Stimulated activated CD4-positive, alpha-beta T cell treated with anti-CD3 and anti-CD28 coated beads, Interleukin-2, amount 100 ng/mL, for 48 hours (primary cell): ENCODE measurements around the gene NTN1.

Experiments
- DNase-seq, 2 donors: peaks; one replicate each; pipeline ENCODE4 v3.0.0-alpha.2; 2020

NTN1 gene

GRCh38 chr17:9236286-9237052 is 215.2 kb downstream of the NTN1 start:
- no peak for DNase-seq

DNA sequence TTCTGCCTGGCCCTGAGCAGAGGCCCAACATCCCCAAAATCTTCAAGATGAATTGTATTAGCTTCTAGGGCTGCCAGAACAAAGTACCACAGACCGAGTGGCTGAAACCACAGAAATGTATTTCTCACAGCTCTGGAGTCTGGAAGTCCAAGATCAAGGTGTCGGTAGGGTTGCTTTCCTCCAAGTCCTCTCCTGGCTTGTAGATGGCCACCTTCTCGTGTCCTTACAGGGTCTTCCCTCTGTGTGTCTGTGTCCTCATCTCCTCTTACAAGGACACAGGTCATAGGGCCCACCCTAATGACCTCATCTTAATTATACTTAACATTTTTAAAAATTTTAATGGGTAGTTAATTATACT is 215.7 kb downstream of the NTN1 start:
- no peak for DNase-seq

DNA sequence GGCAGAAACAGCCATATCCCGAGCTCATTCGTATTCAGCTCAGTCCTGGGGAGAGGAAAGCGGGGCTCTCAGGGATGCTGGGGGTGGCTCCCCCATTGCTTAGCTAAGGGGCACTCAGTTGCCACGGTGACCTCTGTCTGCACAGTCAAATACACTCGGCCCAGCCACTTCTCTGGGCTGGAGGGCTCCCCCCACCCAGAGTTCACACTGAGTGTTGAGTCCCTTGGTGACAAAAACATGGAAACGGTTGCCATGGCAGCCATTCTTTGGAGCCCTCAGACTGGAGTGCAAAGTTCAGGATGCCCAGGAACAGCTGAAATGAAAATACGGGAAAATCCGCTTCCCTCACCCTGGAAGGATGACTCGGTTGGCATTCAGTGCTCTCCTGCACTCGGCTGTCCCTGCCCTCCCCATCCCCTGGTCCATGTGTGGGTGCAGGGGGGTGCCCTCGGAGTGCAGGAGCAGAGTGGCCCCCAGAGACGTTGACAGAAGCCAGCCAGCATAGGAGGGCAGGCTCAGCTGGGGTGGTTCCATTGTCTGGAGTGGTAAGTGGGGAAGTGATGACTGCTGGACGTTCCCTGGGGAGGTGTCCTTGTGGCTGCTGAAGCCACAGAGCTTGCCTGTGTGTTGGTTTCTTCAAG is 216.5 kb downstream of the NTN1 start:
- no peak for DNase-seq

DNA sequence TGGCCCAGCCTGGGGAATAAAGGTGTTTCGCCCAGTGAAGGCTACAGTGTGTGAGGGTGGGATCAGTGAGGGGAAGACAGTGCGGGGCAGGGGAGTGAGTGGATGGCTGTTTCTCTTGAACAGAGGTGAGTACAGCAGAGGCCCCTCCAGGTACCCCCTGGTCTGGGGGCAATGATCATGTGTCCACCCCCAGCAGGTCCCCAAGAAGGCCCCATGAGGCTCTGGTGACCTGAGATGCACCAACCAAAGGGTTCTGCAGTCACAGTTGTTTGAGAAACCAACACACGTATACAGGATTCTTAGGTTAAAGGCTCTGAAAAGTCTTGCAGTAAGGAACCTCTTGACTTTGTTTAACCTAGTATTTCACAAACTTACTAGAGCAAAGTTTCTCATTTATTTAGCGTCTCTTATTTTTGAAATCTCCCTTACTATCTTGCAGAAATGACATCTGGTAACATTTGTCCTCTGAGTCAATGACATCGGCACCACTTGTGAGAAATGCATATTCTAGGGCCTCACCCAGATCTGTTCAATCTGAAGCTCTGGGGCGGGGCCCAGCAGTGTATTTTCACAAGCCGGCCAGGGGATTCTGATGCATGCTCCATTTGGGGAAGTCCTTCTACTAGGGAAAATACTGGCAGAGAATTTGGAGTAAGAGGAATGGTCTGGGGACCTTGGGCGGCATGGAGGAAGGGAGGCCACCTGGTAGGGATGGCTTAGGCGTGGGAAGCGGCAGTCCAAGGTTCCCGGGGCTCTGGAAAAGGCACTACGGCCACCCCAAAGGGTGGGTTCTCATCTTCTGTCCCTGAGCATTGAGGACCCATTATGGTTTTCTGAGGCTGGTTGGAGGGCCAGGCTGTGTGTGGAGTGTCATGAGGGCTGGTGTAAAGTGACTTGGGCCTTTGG is 217.3 kb downstream of the NTN1 start:
- no peak for DNase-seq

DNA sequence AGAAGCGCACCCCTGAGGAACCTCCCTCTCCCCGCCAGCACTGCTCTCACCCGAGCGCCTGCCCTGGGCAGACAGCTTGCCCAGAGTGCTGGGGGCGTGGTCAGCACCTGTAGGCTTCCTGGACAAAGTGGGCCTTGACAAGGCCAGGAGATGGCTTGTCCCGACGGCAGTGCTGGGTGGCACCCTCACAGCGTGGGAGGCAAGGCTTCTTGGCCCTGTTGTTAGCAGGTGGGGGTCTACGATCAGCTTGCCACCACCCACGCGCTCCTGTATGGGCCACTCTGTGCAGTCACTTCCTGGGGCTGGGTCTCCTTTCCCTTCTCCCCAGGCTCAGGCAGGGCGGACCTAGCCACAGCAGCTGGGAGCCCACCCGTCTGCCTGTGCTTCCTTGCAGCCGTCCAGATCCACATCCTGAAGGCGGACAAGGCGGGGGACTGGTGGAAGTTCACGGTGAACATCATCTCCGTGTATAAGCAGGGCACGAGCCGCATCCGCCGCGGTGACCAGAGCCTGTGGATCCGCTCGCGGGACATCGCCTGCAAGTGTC is 218.0 kb downstream of the NTN1 start:
- DNase-seq = no peak

DNA sequence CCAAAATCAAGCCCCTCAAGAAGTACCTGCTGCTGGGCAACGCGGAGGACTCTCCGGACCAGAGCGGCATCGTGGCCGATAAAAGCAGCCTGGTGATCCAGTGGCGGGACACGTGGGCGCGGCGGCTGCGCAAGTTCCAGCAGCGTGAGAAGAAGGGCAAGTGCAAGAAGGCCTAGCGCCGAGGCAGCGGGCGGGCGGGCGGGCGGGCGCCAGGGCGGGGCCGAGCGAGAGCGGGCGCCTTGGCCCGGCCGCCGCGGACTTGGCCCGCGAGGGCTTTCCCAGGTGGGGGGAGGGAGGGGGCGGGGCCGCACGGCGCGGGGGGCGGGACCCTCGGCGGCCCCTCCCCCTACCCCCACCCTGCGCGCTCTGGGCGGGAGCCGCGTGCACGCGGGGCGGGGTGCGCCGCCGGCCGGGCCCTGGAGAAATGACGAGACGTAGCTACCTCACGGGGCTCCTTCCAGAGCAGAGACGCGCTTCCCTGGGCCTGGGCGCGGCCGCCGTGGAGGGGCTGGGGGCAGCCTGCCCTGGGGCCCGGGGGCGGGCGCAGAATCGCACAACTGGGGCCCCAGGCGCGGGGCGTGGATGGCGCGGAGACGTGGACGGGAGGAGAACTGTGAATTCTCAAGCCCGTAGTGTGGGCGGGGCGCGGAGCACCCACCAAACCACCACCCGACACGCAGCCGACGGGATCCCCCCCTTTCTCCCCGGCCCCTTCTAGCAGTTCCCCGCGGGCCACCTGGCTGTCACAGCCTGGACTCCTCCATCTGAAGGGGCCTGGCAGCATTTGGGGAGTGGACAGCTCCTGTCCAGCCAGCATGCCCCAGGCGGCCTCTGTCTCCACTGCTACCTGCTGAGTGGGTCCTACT is 218.7 kb downstream of the NTN1 start:
- DNase-seq = peak; percentile 47 to 64

GRCh38 chr17:9240659-9241370 is 219.5 kb downstream of the NTN1 start:
- no peak for DNase-seq

GRCh38 chr17:9241371-9241712 is 220.0 kb downstream of the NTN1 start:
- no peak for DNase-seq

DNA sequence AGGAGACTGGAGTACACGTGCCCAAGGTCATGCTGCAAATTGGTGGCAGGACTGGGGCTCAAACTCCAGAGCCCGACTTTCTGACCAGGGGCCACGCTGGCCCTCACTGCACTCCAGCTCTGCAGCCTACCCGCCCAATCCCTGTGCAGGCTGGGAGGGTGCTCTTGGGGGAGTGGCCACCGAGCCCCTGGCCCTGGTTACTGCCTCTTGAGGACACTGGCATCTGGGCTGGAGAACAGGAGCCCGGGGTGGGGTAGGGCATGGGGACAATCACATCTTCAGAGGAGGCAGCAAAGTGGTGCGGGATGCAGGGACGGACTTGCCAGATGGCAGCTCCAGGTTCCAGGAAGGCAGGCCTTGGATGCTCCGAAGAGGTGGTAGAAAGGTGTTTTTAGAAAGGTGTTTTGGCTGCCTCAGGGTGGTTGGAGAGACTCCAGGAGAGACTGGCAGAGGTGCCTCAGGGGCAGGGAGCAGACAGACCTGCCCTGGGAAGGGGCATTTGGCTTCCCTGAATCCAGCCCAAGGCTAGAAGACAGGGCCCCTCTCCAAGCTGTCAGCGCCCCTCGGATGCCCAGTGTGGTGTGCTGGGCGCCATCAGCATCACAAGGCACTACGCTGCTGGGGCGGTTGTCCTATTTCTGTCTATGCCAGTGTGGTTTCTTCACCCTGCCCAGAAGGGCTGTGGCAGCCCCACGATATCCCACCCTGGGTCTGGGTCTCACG is 220.6 kb downstream of the NTN1 start:
- no peak for DNase-seq

- DNase-seq = no peak
Observed at GRCh38 chr17:9242497-9242881, 221.2 kb downstream of the NTN1 start.

GRCh38 chr17:9242983-9243382 is 221.7 kb downstream of the NTN1 start:
- no peak for DNase-seq

GRCh38 chr17:9244066-9245052 is 223.0 kb downstream of the NTN1 start:
- no peak for DNase-seq

GRCh38 chr17:9247401-9247938 is 226.2 kb downstream of the NTN1 start:
- no peak for DNase-seq

- DNase-seq = no peak
Observed at GRCh38 chr17:9249245-9249953, 228.1 kb downstream of the NTN1 start.

DNA sequence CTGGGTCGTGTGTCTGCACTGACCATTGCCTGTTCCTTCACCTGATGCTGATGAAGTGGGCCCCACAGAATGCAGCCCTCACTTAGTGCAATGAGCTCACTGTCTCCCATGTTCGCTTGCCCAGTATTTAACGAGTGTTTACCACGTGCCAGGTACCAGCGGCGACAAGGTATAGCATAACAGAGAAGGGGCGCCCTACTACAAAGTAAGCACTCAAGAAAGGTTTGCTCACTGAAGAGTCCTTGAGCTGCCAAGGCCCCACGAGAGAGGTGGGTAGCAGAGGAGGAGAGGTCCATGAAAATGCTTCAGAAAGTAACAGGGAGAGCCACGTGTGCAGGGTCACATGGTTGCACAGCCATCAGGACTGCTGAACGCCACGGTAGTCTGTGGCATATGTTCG is 230.0 kb downstream of the NTN1 start:
- no peak for DNase-seq

DNA sequence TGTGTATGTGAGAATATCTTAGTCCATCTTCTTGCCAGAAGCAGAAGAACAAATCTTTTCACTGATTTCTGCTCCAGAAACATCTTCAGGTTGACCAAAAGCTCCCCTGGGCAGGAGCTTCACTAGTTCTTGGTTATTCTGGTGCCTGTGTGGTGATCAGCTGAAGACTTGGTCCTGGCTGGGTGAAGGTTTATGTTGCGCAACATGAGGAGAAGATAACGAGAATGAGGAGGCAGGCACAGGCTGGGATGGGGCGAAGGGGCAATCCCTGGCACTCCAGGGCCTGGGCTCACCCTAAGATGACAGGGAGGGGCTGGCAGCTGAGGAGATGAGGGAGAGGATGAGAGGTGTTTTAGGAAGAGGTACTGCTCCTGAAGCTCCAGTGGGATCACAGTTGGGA is 232.0 kb downstream of the NTN1 start:
- DNase-seq = no peak

DNA sequence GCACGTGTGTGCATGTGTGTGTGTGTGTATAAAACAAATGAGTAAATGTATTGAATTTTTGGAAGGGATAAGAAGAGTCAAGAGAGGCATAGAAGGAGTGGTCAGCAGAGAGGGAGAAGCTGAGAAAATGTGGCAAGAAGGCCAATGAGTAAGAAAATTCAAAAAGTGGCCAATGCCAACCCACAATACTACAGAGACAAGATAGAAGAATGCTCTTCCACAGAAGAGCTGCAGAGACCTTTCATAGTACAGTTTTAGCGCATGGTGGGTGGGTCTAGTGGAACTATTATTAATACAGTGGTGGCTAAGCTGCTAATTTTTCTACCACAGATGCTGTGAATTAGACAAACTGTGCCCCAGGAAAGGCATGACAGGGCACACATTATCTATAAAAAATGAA is 233.5 kb downstream of the NTN1 start:
- no peak for DNase-seq

- DNase-seq = no peak
Observed at GRCh38 chr17:9255833-9256232, 234.5 kb downstream of the NTN1 start.

GRCh38 chr17:9256361-9256750 is 235.0 kb downstream of the NTN1 start:
- no peak for DNase-seq
